Bronchial epithelial cell (primary cell): ENCODE data around the gene MYO7A. TPM values are rescaled to one million over a fixed set of nuclear protein-coding genes. Genes with fewer than 3 reads are reported as not detected.

ENCODE experiments used
- DNase-seq: peaks from one replicate; pipeline ENCODE4 v3.0.0-alpha.2; 2010; ENCODE audit warnings: low read depth
- FAIRE-seq: peaks from 2 replicates; lab custom pipeline; 2011; peaks lifted over from hg19 to GRCh38; lab: Jason Lieb, UNC
- H3K27me3 ChIP-seq: 2 replicates; pipeline ENCODE4 v1.5.1; 2011; ENCODE audit warnings: low read length; ENCODE audit not compliant: control insufficient read depth, insufficient read depth
- H3K36me3 ChIP-seq: 2 replicates; pipeline ENCODE4 v1.5.1; 2011; ENCODE audit warnings: low read length; ENCODE audit not compliant: control insufficient read depth, insufficient read depth
- H3K4me3 ChIP-seq: 2 replicates; pipeline ENCODE4 v1.5.1; 2011; ENCODE audit warnings: mild to moderate bottlenecking, low read depth, low read length, control low read depth
- CTCF ChIP-seq: IDR thresholded peaks from 2 replicates; pipeline ENCODE4 v1.5.1; 2011; ENCODE audit warnings: mild to moderate bottlenecking, moderate library complexity, low read length, control low read depth, inconsistent platforms; ENCODE audit not compliant: insufficient read depth, severe bottlenecking
- total RNA-seq: library from RNA; depleted of rRNA; stranded (reverse); fragments of >200 nt; gene quantifications from 2 replicates; pipeline ENCODE4 v1.2.1, GENCODE V29; 2014

The MYO7A gene
- total RNA-seq, 1 donor from 2014 or later: under 0.01 TPM

DNA sequence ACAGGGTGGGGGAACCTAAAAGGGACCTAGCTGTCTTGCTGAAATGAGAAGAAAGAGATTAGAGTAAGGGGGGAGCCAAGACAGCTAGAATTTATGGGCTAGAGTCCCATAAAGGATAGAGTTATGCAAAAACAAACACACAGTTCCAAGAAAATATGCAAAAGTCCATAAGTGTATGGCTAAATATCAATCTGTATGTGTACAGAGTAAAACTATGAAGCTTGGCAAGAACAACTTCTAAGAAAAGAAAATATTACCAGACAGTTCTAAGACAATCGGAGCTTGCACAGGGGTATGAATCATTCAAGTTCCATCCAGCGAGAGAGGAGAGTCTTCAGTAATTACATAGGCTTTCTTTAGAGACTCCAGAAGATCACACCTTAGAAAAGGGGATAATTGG lies 131.6 kb downstream of the MYO7A start:
- no peaks in the 10 kb centered on the region for H3K27me3 ChIP-seq
- H3K4me3 ChIP-seq: no peak overlapping the region
- FAIRE-seq (no peak), DNase-seq (peak; percentile 58)
- TF ChIP-seq CTCF: no peak
- no peaks in the 10 kb centered on the region for H3K36me3 ChIP-seq

DNA sequence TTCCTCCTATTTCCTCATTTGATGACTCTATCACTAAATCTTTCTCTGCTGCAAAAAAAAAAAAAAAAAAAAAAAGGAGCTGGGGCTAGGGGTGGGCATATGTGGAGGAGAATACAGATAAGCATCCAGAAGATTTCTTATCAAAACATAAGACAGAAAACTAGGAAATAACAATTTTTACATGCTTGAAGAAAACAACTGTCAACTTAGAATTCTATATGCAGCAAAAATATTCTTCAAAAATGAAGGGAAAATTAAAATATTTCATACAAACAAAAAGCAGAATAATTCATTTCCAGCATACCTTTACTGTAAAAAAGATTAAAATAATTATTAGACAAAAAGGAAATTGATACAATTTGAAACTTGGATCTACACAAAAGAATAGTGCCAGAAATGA lies 134.8 kb downstream of the MYO7A start:
- TF ChIP-seq CTCF: no peak

More for the DNA sequence above, 134.8 kb downstream of the MYO7A start:
- H3K36me3 ChIP-seq: no peaks in the 10 kb centered on the region
- no peaks in the 10 kb centered on the region for H3K27me3 ChIP-seq
- DNase-seq: no peak
- no peak overlapping the region for H3K4me3 ChIP-seq
- no peak for FAIRE-seq

Other genes with a start within 250 kb of the MYO7A start
- gene B3GNT6, start 93.8 kb upstream of the MYO7A start, total RNA-seq: under 0.01 and 0.64 TPM in 2 replicates
- gene CAPN5, start 61.3 kb upstream of the MYO7A start, total RNA-seq: 3.2 and 9.6 TPM in 2 replicates
- gene OMP, start 25.4 kb upstream of the MYO7A start, total RNA-seq: not detected in 2 replicates
- not detected in 2 replicates for gene GDPD4, start 173.4 kb downstream of the MYO7A start, total RNA-seq